Measurements from ENCODE around the gene PLPP2.

The PLPP2 gene

DNA sequence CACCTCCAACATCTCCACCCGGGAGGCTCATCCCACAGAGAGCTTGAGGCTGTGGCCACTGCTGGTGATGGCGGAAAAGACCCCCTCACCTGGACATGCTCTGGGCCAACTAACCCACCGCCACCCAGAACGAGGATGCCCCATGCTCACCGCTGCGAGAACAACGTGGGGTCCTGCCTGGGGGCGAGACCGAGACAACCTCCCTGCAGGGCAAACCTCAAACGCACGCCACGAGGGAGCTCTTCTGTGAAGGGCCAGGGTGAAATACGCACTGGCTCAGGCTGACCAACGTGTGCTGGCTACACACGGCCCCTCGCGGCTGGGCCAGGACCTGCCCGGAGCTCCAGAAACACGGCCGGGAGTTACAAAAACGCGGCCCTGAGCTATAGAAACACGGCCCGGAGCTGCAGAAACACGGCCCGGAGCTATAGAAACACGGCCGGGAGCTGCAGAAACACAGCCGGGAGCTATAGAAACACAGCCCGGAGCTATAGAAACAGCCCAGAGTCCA, 19.0 kb upstream of the PLPP2 start:
- TF ChIP-seq, protein P1, sequence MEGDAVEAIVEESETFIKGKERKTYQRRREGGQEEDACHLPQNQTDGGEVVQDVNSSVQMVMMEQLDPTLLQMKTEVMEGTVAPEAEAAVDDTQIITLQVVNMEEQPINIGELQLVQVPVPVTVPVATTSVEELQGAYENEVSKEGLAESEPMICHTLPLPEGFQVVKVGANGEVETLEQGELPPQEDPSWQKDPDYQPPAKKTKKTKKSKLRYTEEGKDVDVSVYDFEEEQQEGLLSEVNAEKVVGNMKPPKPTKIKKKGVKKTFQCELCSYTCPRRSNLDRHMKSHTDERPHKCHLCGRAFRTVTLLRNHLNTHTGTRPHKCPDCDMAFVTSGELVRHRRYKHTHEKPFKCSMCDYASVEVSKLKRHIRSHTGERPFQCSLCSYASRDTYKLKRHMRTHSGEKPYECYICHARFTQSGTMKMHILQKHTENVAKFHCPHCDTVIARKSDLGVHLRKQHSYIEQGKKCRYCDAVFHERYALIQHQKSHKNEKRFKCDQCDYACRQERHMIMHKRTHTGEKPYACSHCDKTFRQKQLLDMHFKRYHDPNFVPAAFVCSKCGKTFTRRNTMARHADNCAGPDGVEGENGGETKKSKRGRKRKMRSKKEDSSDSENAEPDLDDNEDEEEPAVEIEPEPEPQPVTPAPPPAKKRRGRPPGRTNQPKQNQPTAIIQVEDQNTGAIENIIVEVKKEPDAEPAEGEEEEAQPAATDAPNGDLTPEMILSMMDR (IDR thresholded peaks at IDR 0.05; ENCODE audit: insufficient read depth, low read depth, low read length, missing control alignments): no peak
- no peak overlapping the region for H3K4me3 ChIP-seq (ENCODE audit: low read depth, low read length)
- DNase-seq (ENCODE audit: low read depth): no peak

DNA sequence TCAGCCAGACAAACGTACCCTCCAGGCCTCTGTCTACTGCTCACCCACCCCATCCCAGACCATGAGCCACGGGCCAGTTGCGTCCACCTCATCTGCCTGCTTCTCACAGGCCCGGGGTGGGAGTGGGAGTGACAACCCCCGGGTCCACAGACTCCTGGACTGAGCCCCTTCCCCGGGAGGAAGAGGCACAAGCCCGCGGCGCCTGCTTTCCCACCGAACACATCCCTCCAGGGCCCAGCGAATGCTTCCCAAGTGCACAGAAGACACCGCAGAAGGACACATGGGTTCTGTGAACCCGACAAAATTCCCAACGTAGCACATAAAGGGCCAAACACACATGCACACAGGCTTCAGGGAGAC, 18.0 kb upstream of the PLPP2 start:
- TF ChIP-seq, protein P1 (IDR thresholded peaks at IDR 0.05; ENCODE audit: insufficient read depth, low read depth, low read length, missing control alignments): no peak
- no peak for DNase-seq (ENCODE audit: low read depth)
- no peak overlapping the region for H3K4me3 ChIP-seq (ENCODE audit: low read depth, low read length)

DNA sequence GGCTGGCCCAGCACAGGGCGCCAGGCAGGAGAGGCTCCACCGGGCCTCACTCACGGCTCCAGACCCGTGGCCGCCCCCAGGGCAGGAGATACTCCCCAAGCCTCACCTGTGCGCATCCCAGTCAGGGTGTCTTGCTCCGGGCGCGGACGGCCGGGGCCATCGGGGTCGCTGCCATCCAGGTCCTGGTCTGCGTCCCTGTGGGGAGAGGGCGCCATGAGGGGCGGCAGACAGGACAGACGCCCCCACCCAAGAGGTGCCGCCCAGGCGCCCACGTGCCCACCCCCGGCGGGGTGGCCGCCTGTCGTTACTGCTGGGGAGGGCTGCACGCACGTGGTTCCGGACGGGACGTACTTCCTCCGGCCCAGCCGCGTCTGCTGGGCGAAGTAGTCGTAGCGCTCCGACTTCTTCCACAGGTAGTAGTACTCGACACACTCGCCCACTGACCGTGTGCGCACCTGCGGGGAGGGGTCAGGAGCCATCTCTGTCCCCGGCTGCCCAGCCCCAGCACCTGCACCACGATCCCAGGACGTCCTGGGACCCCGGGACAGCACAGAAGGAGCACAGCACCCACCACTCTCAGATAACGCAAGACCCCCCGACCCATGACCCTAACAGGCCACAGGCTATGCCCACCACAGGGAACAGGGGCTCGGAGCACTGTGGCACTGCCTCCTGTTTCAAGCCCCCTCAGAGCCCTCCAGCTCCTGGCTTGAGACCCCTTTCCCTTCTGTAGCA, 17.4 kb upstream of the PLPP2 start:
- TF ChIP-seq, protein P1 (IDR thresholded peaks at IDR 0.05; ENCODE audit: insufficient read depth, low read depth, low read length, missing control alignments): no peak
- no peak for DNase-seq (ENCODE audit: low read depth)
- H3K4me3 ChIP-seq (ENCODE audit: low read depth, low read length): no peak overlapping the region

DNA sequence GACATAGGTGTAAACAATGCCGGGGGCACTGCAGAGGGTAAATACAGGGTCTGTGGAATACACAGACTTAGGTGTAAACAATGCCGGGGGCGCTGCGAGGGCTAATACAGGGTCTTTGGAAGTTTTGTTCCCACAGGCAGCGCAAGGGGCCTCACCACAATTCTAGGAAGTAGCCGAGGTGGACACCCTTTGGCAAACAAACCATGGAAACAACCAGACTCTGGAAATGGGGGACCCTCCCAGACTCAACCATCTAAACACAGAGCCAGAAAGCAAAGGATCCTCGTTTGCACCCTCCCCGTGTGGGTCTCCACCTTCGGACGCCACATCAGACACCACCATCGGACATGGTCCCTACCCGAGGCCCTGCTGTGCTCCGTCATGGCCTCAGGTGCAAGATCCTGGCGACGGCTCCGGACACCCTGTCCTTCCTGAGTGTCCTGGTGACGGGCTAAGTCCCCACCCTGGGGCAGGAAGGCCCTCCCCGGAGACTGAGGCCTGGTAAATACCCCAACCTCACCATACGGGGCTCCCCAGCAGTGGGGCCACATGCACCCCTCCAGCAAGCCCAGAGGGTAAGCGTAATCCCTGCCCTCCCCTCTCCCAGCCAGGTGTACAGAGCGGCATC, 16.7 kb upstream of the PLPP2 start:
- no peak for DNase-seq (ENCODE audit: low read depth)
- H3K4me3 ChIP-seq (ENCODE audit: low read depth, low read length): no peak overlapping the region
- TF ChIP-seq, protein P1 (IDR thresholded peaks at IDR 0.05; ENCODE audit: insufficient read depth, low read depth, low read length, missing control alignments): no peak

DNA sequence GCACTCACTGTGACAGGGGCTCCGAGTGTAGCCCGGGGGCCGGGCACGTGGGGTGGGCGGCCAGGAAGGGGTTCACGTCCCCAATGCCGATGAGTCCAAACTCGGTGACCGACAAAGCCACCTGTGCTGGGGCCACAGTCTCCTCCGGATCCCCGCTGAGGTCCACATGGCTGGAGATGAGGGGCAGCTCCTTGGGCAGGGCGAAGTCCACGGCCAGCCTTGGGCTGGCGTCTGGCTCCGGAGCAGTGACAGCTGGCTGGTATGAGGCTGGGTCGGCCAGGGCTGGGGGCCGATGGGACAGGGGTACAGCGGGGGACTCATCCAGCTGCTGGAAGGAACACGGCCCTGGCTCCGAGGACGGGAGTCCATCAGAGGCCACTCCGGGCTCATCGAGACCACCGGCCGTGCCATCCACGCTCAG, 15.9 kb upstream of the PLPP2 start:
- DNase-seq (ENCODE audit: low read depth): no peak
- H3K4me3 ChIP-seq (ENCODE audit: low read depth, low read length): no peak overlapping the region
- TF ChIP-seq, protein P1 (IDR thresholded peaks at IDR 0.05; ENCODE audit: insufficient read depth, low read depth, low read length, missing control alignments): no peak

DNA sequence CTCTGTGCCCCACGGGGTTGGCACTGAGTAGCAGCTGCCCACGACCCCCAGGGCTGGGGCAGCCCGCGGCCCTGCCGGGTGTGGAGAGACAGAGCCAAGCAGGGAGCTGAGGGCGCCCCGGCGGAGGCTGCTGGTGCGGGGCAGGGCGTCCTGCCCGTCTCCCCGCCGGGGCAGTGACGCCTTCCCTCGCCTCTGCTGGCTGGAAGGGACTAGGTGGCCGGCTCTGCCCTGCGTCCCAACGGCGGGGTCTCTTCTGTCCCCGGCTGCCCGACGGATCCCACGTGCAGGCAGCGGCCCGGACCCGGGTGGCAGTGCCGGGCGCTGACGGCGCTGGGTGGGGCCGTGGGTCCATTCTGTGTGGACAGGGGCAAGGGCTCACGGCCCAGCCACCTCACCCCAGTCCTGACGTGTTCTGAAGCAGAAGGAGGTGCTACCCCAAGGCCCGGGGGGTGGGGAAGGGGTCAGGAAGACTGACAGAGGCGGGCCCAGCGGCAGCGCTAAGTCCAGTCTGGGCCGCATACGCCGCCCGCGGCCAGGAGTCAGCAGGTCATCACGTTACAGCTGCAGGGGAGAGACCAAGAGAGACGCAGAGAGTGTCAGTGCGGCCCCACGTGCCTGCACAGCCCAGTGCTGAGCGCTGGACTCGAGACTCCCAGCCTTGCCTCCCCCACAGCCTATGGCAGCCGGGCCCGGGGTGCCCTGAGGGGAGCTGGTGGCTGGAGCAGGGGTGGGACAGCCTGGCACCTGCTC, 15.1 kb upstream of the PLPP2 start:
- TF ChIP-seq, protein P1 (IDR thresholded peaks at IDR 0.05; ENCODE audit: insufficient read depth, low read depth, low read length, missing control alignments): no peak
- DNase-seq (ENCODE audit: low read depth): no peak
- no peak overlapping the region for H3K4me3 ChIP-seq (ENCODE audit: low read depth, low read length)

Data from GM12865 (cell line).